Retinal pigment epithelial cell (primary cell): ENCODE data around the gene HAUS6.

Experiments used
- DNase-seq: peaks from one replicate; pipeline ENCODE4 v3.0.0-alpha.2; 2010; ENCODE audit warnings: low read depth
- H3K4me3 ChIP-seq: 2 replicates; pipeline ENCODE4 v1.5.1; 2011; ENCODE audit warnings: mild to moderate bottlenecking, low read length, control low read depth, moderate library complexity
- CTCF ChIP-seq: conservative IDR thresholded peaks from 2 replicates; pipeline ENCODE4 v1.5.1; 2011; ENCODE audit warnings: low read depth, low read length, control low read depth, inconsistent platforms

Gene HAUS6

GRCh38 chr9:19145881-19146280, 43.2 kb upstream of the HAUS6 start:
- no peak overlapping the region for H3K4me3 ChIP-seq
- no peak for TF ChIP-seq CTCF
- no peak for DNase-seq

GRCh38 chr9:19140259-19140658, 37.6 kb upstream of the HAUS6 start:
- no peak for TF ChIP-seq CTCF
- H3K4me3 ChIP-seq: no peak overlapping the region
- DNase-seq: no peak

GRCh38 chr9:19138084-19138483, 35.4 kb upstream of the HAUS6 start:
- DNase-seq: no peak
- no peak overlapping the region for H3K4me3 ChIP-seq
- no peak for TF ChIP-seq CTCF

- H3K4me3 ChIP-seq: no peak overlapping the region
- TF ChIP-seq CTCF: no peak
- DNase-seq: no peak
These were observed 34.6 kb upstream of the HAUS6 start for GRCh38 chr9:19137282-19137681.

GRCh38 chr9:19136129-19136528, 33.4 kb upstream of the HAUS6 start:
- no peak overlapping the region for H3K4me3 ChIP-seq
- DNase-seq: no peak
- TF ChIP-seq CTCF: no peak

- no peak for DNase-seq
- no peak overlapping the region for H3K4me3 ChIP-seq
- TF ChIP-seq CTCF: no peak
These were observed 31.0 kb upstream of the HAUS6 start for GRCh38 chr9:19133549-19134345.

GRCh38 chr9:19130436-19130835, 27.7 kb upstream of the HAUS6 start:
- H3K4me3 ChIP-seq: no peak overlapping the region

More at GRCh38 chr9:19130436-19130835, 27.7 kb upstream of the HAUS6 start:
- no peak for TF ChIP-seq CTCF
- no peak for DNase-seq
